BLaER1 (cell line): ENCODE data around the gene JCHAIN.

ENCODE experiments used
- H3K27ac ChIP-seq: shearing (Covaris generic); formaldehyde crosslinking; 2 replicates; pipeline ENCODE4 v1.8.1; 2022
- H3K27me3 ChIP-seq: shearing (Covaris generic); formaldehyde crosslinking; 2 replicates; pipeline ENCODE4 v1.8.1; 2022
- H3K36me3 ChIP-seq: shearing (Covaris generic); formaldehyde crosslinking; 2 replicates; pipeline ENCODE4 v1.8.1; 2022
- H3K4me1 ChIP-seq: shearing (Covaris generic); formaldehyde crosslinking; 2 replicates; pipeline ENCODE4 v1.8.1; 2022
- H3K4me2 ChIP-seq: shearing (Covaris generic); formaldehyde crosslinking; 2 replicates; pipeline ENCODE4 v1.8.1; 2022
- H3K4me3 ChIP-seq: shearing (Covaris generic); formaldehyde crosslinking; 2 replicates; pipeline ENCODE4 v1.8.1; 2022
- H3K9ac ChIP-seq: shearing (Covaris generic); formaldehyde crosslinking; 2 replicates; pipeline ENCODE4 v1.8.1; 2022
- H3K9me3 ChIP-seq: shearing (Covaris generic); formaldehyde crosslinking; 2 replicates; pipeline ENCODE4 v1.8.1; 2022
- H4K20me1 ChIP-seq: shearing (Covaris generic); formaldehyde crosslinking; 2 replicates; pipeline ENCODE4 v1.8.1; 2022
- Cebpa-rat ChIP-seq: shearing (Covaris generic); IDR thresholded peaks from 2 replicates; pipeline ENCODE4 v1.8.1; 2022

JCHAIN gene

DNA sequence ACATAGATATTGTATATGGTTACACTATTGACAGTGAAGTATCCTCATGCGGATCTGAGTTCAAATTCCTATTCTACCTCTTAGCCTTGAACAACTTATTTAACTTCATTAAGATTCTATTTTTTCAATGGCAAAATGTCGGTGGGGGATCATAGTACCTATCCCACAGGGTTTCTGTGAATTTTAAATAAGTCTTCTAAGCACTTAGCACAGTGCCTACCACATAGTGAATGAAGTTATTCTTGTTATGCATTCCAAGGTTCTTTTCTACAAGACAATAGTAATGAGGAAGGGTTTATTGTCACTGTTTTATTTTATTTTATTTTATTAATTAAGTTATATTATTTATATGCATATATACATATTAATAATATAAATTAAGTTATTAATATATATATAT is 46.5 kb downstream of the JCHAIN start:
- H3K27me3 ChIP-seq: no peaks in the 10 kb centered on the region
- no peaks in the 10 kb centered on the region for H3K36me3 ChIP-seq
- no peaks in the 10 kb centered on the region for H4K20me1 ChIP-seq
- H3K27ac ChIP-seq: no peak overlapping the region
- no peak overlapping the region for H3K4me2 ChIP-seq
- TF ChIP-seq Cebpa-rat: no peak
- H3K9me3 ChIP-seq: peaks cover 4% of the 10 kb centered on the region; the same call in 1 of the 2 replicates
- no peaks in the 10 kb centered on the region for H3K4me1 ChIP-seq
- no peak overlapping the region for H3K9ac ChIP-seq
- H3K4me3 ChIP-seq: no peak overlapping the region

DNA sequence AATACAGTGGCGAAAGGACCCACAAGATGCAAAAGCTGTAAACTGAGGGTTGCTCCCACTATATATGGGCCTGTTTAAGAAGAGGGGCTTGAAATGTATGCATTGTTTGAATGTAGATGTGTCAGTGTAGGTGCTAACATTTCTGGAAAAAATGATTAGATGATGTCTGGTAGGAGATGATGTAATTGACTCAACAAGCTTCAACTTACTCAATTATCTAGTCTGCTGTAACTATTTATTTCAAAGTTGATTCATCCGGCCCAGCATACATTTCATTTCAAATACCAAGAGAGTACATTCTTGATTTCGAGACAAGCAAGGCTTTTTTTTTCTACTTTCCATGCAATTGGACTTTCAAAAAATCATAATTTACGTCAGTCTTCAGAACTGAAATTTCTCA is 47.0 kb downstream of the JCHAIN start:
- H3K36me3 ChIP-seq: no peaks in the 10 kb centered on the region
- H3K4me3 ChIP-seq: no peak overlapping the region
- no peak for TF ChIP-seq Cebpa-rat
- H3K9me3 ChIP-seq: peaks cover 4% of the 10 kb centered on the region; the same call in 1 of the 2 replicates
- no peak overlapping the region for H3K4me2 ChIP-seq
- H3K4me1 ChIP-seq: no peaks in the 10 kb centered on the region
- no peaks in the 10 kb centered on the region for H3K27me3 ChIP-seq
- no peak overlapping the region for H3K27ac ChIP-seq
- no peak overlapping the region for H3K9ac ChIP-seq
- no peaks in the 10 kb centered on the region for H4K20me1 ChIP-seq

DNA sequence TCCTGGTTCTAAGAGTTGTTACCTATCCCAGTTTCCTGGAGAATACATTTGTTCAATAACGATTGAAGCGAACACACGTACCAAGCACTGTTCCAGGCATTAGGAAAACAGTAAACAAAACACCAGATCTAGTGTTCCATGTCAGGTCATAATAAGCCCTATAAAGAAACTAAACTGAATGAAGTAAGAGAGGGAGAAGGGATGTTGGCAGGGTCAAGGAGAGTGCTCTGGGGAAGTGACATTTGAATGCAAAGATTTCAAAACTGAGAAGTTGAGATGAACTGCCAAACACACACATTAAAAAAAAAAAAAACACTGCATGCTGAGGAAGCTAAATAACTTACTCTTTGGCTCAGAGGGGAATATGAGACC is 52.1 kb downstream of the JCHAIN start:
- Histone ChIP-seq H3K27ac (no peak overlapping the region), H3K9me3 (peaks cover 4% of the 10 kb centered on the region; the same call in 1 of the 2 replicates), H3K4me2 (no peak overlapping the region), H4K20me1 (no peaks in the 10 kb centered on the region), H3K36me3 (no peaks in the 10 kb centered on the region), H3K27me3 (0 out of 2 replicates have a peak, but pooled peaks cover 5% of the 10 kb centered on the region), H3K4me1 (0 out of 2 replicates have a peak, but pooled peaks cover 6% of the 10 kb centered on the region), H3K9ac (no peak overlapping the region), H3K4me3 (no peak overlapping the region)
- no peak for TF ChIP-seq Cebpa-rat

DNA sequence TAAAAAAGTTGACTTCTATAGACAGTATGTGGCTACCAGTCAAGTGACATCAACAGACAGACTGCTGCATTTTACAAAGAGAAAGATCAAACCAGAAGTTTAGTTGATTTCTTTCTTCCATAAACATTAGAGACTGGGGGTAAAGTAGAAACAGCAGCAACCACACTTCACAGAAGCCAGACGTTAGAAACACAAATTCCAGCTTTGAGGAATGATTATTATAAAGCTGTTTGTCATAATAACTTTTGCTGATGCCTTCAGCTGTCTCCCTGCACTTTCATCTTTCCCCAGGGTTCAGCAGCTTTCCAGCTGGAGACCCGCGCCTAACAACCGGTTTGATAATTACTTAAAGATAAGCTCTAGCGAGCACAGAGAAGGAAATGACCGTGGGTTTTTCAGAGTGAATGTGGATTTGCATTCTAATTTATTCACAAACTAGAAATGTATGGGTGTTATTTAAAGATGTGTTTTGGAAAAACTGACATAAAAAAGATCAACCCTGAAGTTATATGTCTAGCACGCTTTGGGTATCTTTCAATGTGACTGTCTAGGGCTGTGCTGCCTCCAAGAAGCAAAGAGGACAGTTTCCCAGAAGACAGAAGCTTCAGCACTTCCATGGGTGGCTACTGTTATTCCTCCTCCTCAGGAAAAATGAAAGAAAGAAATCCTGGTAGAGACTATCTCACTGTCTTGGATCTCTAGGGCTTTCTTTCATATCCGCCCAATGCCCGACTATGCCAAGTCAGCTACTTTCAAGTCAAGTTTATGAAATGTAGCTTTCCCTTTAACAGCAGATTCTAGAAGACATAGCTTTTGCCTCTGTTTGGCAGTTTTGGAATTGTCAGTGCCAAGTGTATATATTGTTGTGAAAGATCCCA is 52.8 kb downstream of the JCHAIN start:
- Histone ChIP-seq H3K4me2 (no peak overlapping the region), H3K4me1 (0 out of 2 replicates have a peak, but pooled peaks cover 6% of the 10 kb centered on the region), H3K36me3 (no peaks in the 10 kb centered on the region), H3K9ac (no peak overlapping the region), H3K4me3 (no peak overlapping the region), H3K27ac (no peak overlapping the region), H3K27me3 (0 out of 2 replicates have a peak, but pooled peaks cover 5% of the 10 kb centered on the region), H4K20me1 (no peaks in the 10 kb centered on the region), H3K9me3 (no peaks in the 10 kb centered on the region)
- TF ChIP-seq Cebpa-rat: no peak

DNA sequence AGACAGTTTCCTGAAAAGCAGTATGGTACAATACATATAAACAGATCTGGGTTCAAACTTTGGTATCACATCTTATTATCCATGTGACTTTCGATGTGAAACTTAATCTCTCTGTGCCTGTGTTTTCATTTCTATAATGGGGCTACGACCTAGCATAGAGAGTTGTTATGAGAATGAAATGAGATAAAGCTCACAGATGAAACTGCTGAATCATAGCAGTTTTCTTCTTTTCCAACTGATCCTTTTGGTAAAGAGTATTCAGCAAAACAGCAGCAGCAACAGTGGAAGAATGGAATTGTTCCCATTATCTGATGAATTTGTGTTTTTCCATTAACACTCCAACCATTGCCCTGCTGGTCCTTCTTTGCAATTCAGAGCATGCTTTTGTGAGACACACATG is 58.0 kb downstream of the JCHAIN start:
- no peaks in the 10 kb centered on the region for H3K36me3 ChIP-seq
- no peaks in the 10 kb centered on the region for H3K27me3 ChIP-seq
- H3K27ac ChIP-seq: no peak overlapping the region
- 0 out of 2 replicates have a peak, but pooled peaks cover 1% of the 10 kb centered on the region for H3K4me1 ChIP-seq
- TF ChIP-seq Cebpa-rat: no peak
- no peak overlapping the region for H3K4me3 ChIP-seq
- no peak overlapping the region for H3K9ac ChIP-seq
- no peaks in the 10 kb centered on the region for H3K9me3 ChIP-seq
- H3K4me2 ChIP-seq: no peak overlapping the region
- H4K20me1 ChIP-seq: no peaks in the 10 kb centered on the region

DNA sequence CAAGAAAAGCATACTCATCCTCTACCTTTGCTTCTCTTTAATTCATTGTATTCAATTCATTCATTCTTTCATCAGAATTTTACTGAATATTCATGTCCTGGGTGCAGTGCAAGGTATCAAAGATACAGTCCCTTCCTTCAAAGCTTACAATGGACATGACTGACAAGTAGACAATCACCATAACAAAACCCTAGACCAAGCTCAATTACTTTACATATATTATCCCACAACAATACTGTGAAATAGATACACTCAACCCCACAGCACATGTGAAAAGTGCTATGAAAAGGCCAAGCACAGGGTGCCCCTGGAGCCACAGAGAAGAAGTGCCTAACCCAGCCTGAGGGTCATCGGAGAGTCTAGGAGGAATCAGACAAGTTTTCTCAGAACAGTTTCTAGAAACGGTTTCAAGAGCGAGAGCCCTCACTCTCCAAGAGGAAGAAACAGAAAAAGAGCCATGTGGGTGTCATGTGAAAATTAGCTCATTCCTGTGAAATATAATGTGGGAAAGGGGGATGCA is 58.9 kb downstream of the JCHAIN start:
- H3K36me3 ChIP-seq: no peaks in the 10 kb centered on the region
- no peak overlapping the region for H3K4me3 ChIP-seq
- H3K4me2 ChIP-seq: no peak overlapping the region
- no peaks in the 10 kb centered on the region for H4K20me1 ChIP-seq
- H3K27me3 ChIP-seq: no peaks in the 10 kb centered on the region
- no peaks in the 10 kb centered on the region for H3K9me3 ChIP-seq
- no peak for TF ChIP-seq Cebpa-rat
- H3K4me1 ChIP-seq: no peaks in the 10 kb centered on the region
- H3K9ac ChIP-seq: no peak overlapping the region
- H3K27ac ChIP-seq: no peak overlapping the region

DNA sequence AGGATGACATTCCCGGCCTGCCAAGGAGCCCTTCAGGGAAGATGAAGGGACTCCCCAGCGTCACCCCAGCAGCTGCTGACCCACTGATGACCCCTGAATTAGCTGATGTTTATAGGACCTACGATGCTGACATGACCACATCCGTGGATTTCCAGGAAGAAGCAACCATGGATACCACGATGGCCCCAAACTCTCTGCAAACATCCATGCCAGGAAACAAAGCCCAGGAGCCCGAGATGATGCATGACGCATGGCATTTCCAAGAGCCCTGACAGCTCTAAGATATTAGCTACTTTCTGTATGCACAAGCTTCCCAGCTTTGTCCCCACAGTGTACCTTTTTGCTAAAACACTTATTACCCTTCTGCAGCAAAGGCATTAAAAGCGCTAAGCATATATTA is 59.8 kb downstream of the JCHAIN start:
- no peaks in the 10 kb centered on the region for H3K36me3 ChIP-seq

More for the DNA sequence above, 59.8 kb downstream of the JCHAIN start:
- Histone ChIP-seq H3K9ac (no peak overlapping the region), H3K27ac (no peak overlapping the region), H3K27me3 (no peaks in the 10 kb centered on the region), H4K20me1 (no peaks in the 10 kb centered on the region), H3K9me3 (no peaks in the 10 kb centered on the region), H3K4me3 (no peak overlapping the region), H3K4me1 (no peaks in the 10 kb centered on the region), H3K4me2 (no peak overlapping the region)
- no peak for TF ChIP-seq Cebpa-rat
